Keratinocyte (primary cell): ENCODE data around the gene DUSP22. TPM values are rescaled to one million over a fixed set of nuclear protein-coding genes. Genes with fewer than 3 reads are reported as not detected.

ENCODE experiments used
- DNase-seq: peaks from one replicate; pipeline ENCODE4 v3.0.0-alpha.2; 2011; ENCODE audit warnings: low read depth, missing footprints, low spot score
- FAIRE-seq: peaks from 2 replicates; lab custom pipeline; 2011; peaks lifted over from hg19 to GRCh38; lab: Jason Lieb, UNC
- H2AFZ ChIP-seq: 2 replicates; pipeline ENCODE4 v1.6.0; 2012; ENCODE audit warnings: low read length, control low read depth, inconsistent platforms; ENCODE audit not compliant: control insufficient read depth
- H3K27ac ChIP-seq: 2 replicates; pipeline ENCODE4 v1.5.1; 2011; ENCODE audit warnings: low read length; ENCODE audit not compliant: control insufficient read depth, insufficient read depth
- H3K27me3 ChIP-seq: 3 replicates; pipeline ENCODE4 v1.6.0; 2011; ENCODE audit warnings: low read length; ENCODE audit not compliant: control insufficient read depth, insufficient read depth; ENCODE audit errors: extremely low read depth
- H3K36me3 ChIP-seq, 2 experiments: 2 replicates in 1 of 2; 3 replicates in 1 of 2; pipeline ENCODE4 v1.5.1; 2011; ENCODE audit warnings: low read length in 2 of 2, mild to moderate bottlenecking in 1 of 2; ENCODE audit not compliant: control insufficient read depth in 2 of 2, insufficient read depth in 2 of 2; ENCODE audit errors: extremely low read depth in 1 of 2
- H3K4me1 ChIP-seq: 3 replicates; pipeline ENCODE4 v1.5.1; 2011; ENCODE audit warnings: low read length; ENCODE audit not compliant: control insufficient read depth, insufficient read depth; ENCODE audit errors: extremely low read depth
- H3K4me2 ChIP-seq: 3 replicates; pipeline ENCODE4 v1.6.0; 2011; ENCODE audit warnings: low read depth, low read length; ENCODE audit not compliant: control insufficient read depth, insufficient read depth; ENCODE audit errors: extremely low read depth
- H3K4me3 ChIP-seq, 3 experiments: fragments of 200-600 bp in 1 of 3; sonication (generic) in 1 of 3; 2 replicates in 2 of 3; 3 replicates in 1 of 3; pipeline ENCODE4 v1.5.1; 2011 to 2016; ENCODE audit warnings: low read length in 3 of 3, mild to moderate bottlenecking in 3 of 3, control low read depth in 2 of 3, inconsistent platforms in 1 of 3, low read depth in 1 of 3, mixed read lengths in 1 of 3, mixed run types in 1 of 3, moderate library complexity in 1 of 3; ENCODE audit not compliant: control insufficient read depth in 2 of 3, insufficient read depth in 2 of 3; ENCODE audit errors: extremely low read depth in 1 of 3
- H3K79me2 ChIP-seq: 2 replicates; pipeline ENCODE4 v1.6.0; 2012; ENCODE audit warnings: low read length; ENCODE audit not compliant: control insufficient read depth, insufficient read depth
- H3K9ac ChIP-seq: 3 replicates; pipeline ENCODE4 v1.6.0; 2011; ENCODE audit warnings: low read length; ENCODE audit not compliant: control insufficient read depth, insufficient read depth; ENCODE audit errors: extremely low read depth
- H3K9me1 ChIP-seq: 3 replicates; pipeline ENCODE4 v1.6.0; 2011; ENCODE audit warnings: low read length; ENCODE audit not compliant: control insufficient read depth, insufficient read depth; ENCODE audit errors: extremely low read depth
- H3K9me3 ChIP-seq: 2 replicates; pipeline ENCODE4 v1.5.1; 2012; ENCODE audit warnings: low read depth, low read length; ENCODE audit not compliant: control insufficient read depth
- H4K20me1 ChIP-seq: 3 replicates; pipeline ENCODE4 v1.6.0; 2011; ENCODE audit warnings: low read length; ENCODE audit not compliant: control insufficient read depth, insufficient read depth; ENCODE audit errors: extremely low read depth
- EZH2 ChIP-seq: IDR thresholded peaks from one replicate; pipeline ENCODE4 v1.6.1; 2012; ENCODE audit warnings: inconsistent platforms, mild to moderate bottlenecking, low read length, moderate library complexity
- dilution Hi-C: fragments of 300-500 bp; cut with MboI; formaldehyde crosslinking; loops from one replicate; pipeline ENCODE4 v1.7.0; 2020; ENCODE audit warnings: low sequenced_read_pairs; ENCODE audit not compliant: extremely low pct_ligation_motif_present
- polyA plus RNA-seq, 5 experiments: library from polyadenylated mRNA; depleted of rRNA in 3 of 5; stranded (reverse) in 3 of 5; stranded (forward) in 1 of 5; unstranded in 1 of 5; fragments of >200 nt; gene quantifications; 1 replicate in 1 of 5; 2 replicates in 3 of 5; 3 replicates in 1 of 5; pipeline versions ENCODE4 v1.2.1 to v1.2.3, GENCODE V29; 2011 to 2012; ENCODE audit warnings: missing spikeins in 2 of 5, low read depth in 1 of 5, low replicate concordance in 1 of 5
- TF ChIP-seq, protein P1 (sequence below), 3 experiments: IDR thresholded peaks in 1 of 3; conservative IDR thresholded peaks in 1 of 3; optimal IDR thresholded peaks in 1 of 3; 2 replicates in 2 of 3; 3 replicates in 1 of 3; pipeline versions ENCODE3 to v1.5.1; 2011; ENCODE audit warnings: low read length in 3 of 3, mild to moderate bottlenecking in 3 of 3, moderate library complexity in 2 of 3, control low read depth in 1 of 3, inconsistent platforms in 1 of 3; ENCODE audit not compliant: insufficient read depth in 2 of 3; ENCODE audit errors: extremely low read depth in 1 of 3

The DUSP22 gene
- polyA plus RNA-seq, 1 donor (not counting 4 experiments of a cell fraction or from before 2014, with no cell fraction given) = 17.3 TPM

DNA sequence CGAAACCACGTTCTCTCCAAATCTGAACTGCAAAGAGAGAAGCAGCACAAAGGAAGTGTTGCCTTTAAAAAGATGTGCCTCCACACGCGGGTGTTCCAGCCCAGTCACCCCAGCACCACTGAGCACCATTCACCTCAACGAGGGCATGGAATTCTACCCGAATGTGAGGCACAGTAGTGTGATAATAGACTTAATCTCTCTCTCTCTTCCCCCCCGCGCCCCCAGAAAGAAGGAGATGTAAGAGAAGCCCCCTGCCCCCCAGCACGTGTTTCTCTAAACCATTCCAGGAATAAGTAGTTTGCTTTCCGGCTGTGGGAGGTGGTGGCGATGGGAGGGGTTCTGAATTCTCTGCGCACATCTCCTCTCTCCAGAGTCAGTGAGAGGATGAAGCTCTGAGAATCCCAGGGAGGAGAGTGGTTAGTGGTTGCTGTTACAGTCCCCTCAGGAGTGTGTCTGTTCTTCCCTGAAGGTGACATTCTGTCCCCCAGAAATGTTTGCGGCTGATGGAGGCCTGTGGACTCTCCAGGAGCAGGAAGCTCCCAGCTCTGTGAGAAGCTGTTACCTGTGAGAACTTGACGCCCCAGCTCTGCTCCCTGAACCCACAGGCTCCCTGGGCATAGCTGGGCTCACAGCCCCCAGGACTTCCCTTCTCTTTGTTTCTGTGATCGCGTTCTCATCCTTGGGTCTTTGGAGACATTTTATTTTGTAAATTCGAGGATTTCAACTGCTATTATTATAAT, 75.8 kb downstream of the DUSP22 start:
- no peak for TF ChIP-seq EZH2
- Histone ChIP-seq H2AFZ (no peak overlapping the region), H3K4me2 (no peak overlapping the region), H3K4me3 (no peak overlapping the region), H3K27ac (no peak overlapping the region), H4K20me1 (no peaks in the 10 kb centered on the region), H3K9me3 (peaks cover 5% of the 10 kb centered on the region), H3K9me1 (no peaks in the 10 kb centered on the region), H3K4me1 (no peaks in the 10 kb centered on the region), H3K79me2 (no peaks in the 10 kb centered on the region), H3K27me3 (no peaks in the 10 kb centered on the region), H3K36me3 (no peaks in the 10 kb centered on the region), H3K9ac (no peak overlapping the region)
- dilution Hi-C loops = no loop called here
- FAIRE-seq = no peak
- no peak for DNase-seq

DNA sequence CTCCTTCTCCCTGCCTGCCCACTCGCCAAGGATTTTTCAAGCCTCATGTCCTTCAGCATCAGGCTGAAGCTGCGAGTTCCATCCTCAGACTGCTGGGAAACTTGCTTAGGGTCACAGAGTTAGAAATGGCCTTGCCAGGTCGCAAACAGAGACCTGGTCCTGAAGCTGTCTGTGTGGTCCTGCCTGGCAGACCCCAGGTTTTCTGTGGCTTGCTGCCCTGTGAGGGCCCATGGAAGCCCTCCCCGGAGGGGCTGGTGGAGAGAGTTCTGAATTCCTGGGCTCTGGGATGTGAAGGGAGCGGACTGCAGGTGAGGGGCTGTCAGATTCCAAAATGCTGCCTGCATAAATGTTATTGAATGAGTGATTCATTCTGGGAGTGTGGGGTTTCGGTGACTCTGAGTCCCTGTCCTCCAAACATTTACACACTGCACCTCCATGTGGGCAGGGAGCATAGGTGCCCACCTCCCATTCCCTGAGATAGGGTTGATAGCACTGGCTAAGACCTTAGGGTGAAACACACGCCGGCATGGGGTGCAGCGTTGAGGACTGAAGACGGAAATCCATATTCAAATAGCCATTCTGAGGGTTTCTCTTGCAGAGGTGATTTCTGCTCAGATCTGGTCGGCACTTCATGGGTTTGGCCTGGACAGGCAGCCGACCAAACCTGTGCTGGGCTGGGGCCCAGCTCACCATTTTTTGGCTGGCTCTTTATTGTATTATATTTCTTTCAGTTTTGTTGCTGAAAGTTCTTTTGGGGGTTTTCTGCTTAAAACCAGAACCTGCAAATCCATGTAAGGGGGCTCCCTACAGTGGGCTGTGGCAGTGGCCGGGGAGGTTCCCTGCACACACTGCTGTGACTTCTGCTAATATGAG, 77.5 kb downstream of the DUSP22 start:
- Histone ChIP-seq H3K4me2 (no peak overlapping the region), H3K9me3 (peaks cover 2% of the 10 kb centered on the region), H3K79me2 (no peaks in the 10 kb centered on the region), H3K27me3 (peaks cover 4% of the 10 kb centered on the region), H3K9me1 (no peaks in the 10 kb centered on the region), H2AFZ (no peak overlapping the region), H4K20me1 (no peaks in the 10 kb centered on the region), H3K9ac (no peak overlapping the region), H3K4me3 (no peak overlapping the region), H3K4me1 (no peaks in the 10 kb centered on the region), H3K27ac (no peak overlapping the region), H3K36me3 (no peaks in the 10 kb centered on the region)
- TF ChIP-seq EZH2 = no peak
- TF ChIP-seq, protein P1, sequence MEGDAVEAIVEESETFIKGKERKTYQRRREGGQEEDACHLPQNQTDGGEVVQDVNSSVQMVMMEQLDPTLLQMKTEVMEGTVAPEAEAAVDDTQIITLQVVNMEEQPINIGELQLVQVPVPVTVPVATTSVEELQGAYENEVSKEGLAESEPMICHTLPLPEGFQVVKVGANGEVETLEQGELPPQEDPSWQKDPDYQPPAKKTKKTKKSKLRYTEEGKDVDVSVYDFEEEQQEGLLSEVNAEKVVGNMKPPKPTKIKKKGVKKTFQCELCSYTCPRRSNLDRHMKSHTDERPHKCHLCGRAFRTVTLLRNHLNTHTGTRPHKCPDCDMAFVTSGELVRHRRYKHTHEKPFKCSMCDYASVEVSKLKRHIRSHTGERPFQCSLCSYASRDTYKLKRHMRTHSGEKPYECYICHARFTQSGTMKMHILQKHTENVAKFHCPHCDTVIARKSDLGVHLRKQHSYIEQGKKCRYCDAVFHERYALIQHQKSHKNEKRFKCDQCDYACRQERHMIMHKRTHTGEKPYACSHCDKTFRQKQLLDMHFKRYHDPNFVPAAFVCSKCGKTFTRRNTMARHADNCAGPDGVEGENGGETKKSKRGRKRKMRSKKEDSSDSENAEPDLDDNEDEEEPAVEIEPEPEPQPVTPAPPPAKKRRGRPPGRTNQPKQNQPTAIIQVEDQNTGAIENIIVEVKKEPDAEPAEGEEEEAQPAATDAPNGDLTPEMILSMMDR (optimal IDR thresholded peaks at IDR 0.05 in 1 of 3, IDR thresholded peaks at IDR 0.05 in 1 of 3, conservative IDR thresholded peaks at IDR 0.05 in 1 of 3; ENCODE audit: extremely low read depth in 1 of 3, insufficient read depth in 2 of 3, low read length in 3 of 3) = no peak
- dilution Hi-C loops = no loop called here
- DNase-seq (no peak), FAIRE-seq (no peak)
